H1 (cell line): ENCODE results near the gene CFAP97D1. TPM values are rescaled to one million over a fixed set of nuclear protein-coding genes. Genes with fewer than 3 reads are reported as not detected.

Experiments
- CEBPB ChIP-seq: IDR thresholded peaks from 2 replicates; pipeline ENCODE4 v1.6.1; 2012; ENCODE audit warnings: low read depth, low read length
- CHD2 ChIP-seq: IDR thresholded peaks from 2 replicates; pipeline ENCODE4 v1.6.1; 2012; ENCODE audit warnings: low read length, improper control_type of control experiment
- CHD7 ChIP-seq: fragments of 300-600 bp; sonication (generic); IDR thresholded peaks from 2 replicates; pipeline ENCODE4 v1.7.1; 2012; ENCODE audit warnings: low read length, moderate library complexity, mild to moderate bottlenecking, inconsistent platforms; ENCODE audit not compliant: insufficient replicate concordance
- GTF2F1 ChIP-seq: IDR thresholded peaks from 2 replicates; pipeline ENCODE4 v1.6.1; 2012; ENCODE audit warnings: low read depth, low read length, improper control_type of control experiment, borderline replicate concordance
- JUND ChIP-seq: IDR thresholded peaks from 2 replicates; pipeline ENCODE4 v1.6.1; 2011; ENCODE audit warnings: mild to moderate bottlenecking, improper control_type of control experiment, low read length
- KDM1A ChIP-seq: fragments of 200-600, 300-600 bp; sonication (generic); IDR thresholded peaks from 2 replicates; pipeline ENCODE4 v1.7.1; 2016; ENCODE audit warnings: mild to moderate bottlenecking, low read length, borderline replicate concordance
- NRF1 ChIP-seq: IDR thresholded peaks from 2 replicates; pipeline ENCODE4 v1.6.1; 2011; ENCODE audit warnings: mild to moderate bottlenecking, low read depth, low read length, improper control_type of control experiment
- SIX5 ChIP-seq: IDR thresholded peaks from 2 replicates; pipeline ENCODE4 v1.6.1; 2011; ENCODE audit warnings: mild to moderate bottlenecking, low read depth, low read length
- TAF1 ChIP-seq: IDR thresholded peaks from 2 replicates; pipeline ENCODE4 v1.6.1; 2011; ENCODE audit warnings: mild to moderate bottlenecking, low read depth, low read length
- polyA plus RNA-seq, 7 experiments: library from polyadenylated mRNA; depleted of rRNA in 3 of 7; stranded (reverse) in 5 of 7; unstranded in 2 of 7; fragments of >200 nt in 5 of 7; fragments of 200-250 nt in 2 of 7; gene quantifications; 1 replicate in 5 of 7; 2 replicates in 1 of 7; 4 replicates in 1 of 7; pipeline versions ENCODE4 v1.2.1 to v1.2.3, GENCODE V29; 2011 to 2013; ENCODE audit warnings: missing spikeins in 2 of 7, mixed read lengths in 2 of 7
- total RNA-seq: library from RNA; stranded (reverse); fragmentation: NEBNext Ultra II Directional; extraction: Animal tissue kit (Norgen Biotek cat#: 25700); gene quantifications from 2 replicates; pipeline ENCODE4 v1.2.1, GENCODE V29; 2021
- TF ChIP-seq, protein P1 (sequence below): IDR thresholded peaks from 2 replicates; pipeline ENCODE4 v1.6.1; 2012; ENCODE audit warnings: low read length, inconsistent platforms

CFAP97D1 gene
- total and polyA plus RNA-seq, 2 of the 8 experiments (the other 6 are each of a cell fraction or from before 2014, with no cell fraction given): 0.02 to 0.07 TPM

- TF ChIP-seq CHD7: no peak
- no peak for TF ChIP-seq KDM1A
- TF ChIP-seq SIX5: no peak
- TF ChIP-seq JUND: no peak
- no peak for TF ChIP-seq GTF2F1
- TF ChIP-seq CEBPB: no peak
- no peak for TF ChIP-seq TAF1
- no peak for TF ChIP-seq NRF1
- TF ChIP-seq, protein P1, sequence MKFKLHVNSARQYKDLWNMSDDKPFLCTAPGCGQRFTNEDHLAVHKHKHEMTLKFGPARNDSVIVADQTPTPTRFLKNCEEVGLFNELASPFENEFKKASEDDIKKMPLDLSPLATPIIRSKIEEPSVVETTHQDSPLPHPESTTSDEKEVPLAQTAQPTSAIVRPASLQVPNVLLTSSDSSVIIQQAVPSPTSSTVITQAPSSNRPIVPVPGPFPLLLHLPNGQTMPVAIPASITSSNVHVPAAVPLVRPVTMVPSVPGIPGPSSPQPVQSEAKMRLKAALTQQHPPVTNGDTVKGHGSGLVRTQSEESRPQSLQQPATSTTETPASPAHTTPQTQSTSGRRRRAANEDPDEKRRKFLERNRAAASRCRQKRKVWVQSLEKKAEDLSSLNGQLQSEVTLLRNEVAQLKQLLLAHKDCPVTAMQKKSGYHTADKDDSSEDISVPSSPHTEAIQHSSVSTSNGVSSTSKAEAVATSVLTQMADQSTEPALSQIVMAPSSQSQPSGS: no peak
- TF ChIP-seq CHD2: no peak
These were observed 13.1 kb upstream of the CFAP97D1 start (continued) for GRCh38 chr17:43767053-43767712.
